ENCODE results near the gene KLHL36.

The KLHL36 gene

DNA sequence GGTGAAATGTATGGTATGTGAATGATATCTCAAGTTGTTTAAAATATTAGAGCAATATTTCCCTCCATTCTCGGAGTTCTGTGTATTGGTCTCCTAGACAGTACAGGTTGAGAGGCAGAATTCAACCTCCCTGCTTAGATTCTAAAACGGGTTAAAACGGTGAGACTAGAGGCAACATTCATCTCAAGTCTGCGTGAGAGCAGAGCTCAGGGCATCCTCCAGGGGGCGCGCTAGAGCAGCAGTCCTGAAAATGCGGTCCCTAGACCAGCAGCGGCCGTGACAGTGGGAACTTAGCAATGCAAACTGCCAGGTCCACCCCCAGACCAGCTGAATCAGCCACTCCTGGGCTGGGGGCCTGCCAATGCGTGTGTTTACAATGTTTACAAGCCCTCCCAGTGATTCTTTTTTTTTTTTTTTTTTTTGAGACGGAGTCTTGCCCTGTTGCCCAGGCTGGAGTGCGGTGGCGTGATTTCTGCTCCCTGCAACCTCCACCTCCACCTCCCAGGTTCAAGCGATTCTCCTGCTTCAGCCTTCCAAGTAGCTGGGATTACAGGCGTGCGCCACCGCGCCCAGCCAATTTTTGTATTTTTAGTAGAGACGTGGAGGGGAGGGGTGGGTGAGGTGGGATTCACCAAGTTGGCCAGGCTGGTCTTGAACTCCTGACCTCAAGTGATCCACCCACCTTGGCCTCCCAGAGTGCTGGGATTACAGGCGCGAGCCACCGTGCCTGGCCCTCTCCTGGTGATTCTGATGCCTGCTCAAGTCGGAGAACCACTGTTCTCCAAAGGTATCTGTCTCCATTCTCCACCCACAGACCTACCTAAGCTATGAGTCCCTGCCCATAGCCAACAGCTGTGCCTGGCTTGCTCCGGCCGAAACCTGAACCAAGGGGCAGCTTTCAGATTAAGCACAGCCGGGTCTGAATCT, 24.2 kb downstream of the KLHL36 start:
- TF ChIP-seq, protein P1, sequence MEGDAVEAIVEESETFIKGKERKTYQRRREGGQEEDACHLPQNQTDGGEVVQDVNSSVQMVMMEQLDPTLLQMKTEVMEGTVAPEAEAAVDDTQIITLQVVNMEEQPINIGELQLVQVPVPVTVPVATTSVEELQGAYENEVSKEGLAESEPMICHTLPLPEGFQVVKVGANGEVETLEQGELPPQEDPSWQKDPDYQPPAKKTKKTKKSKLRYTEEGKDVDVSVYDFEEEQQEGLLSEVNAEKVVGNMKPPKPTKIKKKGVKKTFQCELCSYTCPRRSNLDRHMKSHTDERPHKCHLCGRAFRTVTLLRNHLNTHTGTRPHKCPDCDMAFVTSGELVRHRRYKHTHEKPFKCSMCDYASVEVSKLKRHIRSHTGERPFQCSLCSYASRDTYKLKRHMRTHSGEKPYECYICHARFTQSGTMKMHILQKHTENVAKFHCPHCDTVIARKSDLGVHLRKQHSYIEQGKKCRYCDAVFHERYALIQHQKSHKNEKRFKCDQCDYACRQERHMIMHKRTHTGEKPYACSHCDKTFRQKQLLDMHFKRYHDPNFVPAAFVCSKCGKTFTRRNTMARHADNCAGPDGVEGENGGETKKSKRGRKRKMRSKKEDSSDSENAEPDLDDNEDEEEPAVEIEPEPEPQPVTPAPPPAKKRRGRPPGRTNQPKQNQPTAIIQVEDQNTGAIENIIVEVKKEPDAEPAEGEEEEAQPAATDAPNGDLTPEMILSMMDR (IDR thresholded peaks at IDR 0.05; ENCODE audit: borderline replicate concordance, control extremely low read depth, extremely low read depth, insufficient read depth, missing control alignments), result peak; percentile 95
- peak; percentile 90 for DNase-seq (ENCODE audit: low spot score)
- in situ Hi-C loops (cut with MboI; ENCODE audit: low sequenced_read_pairs, unreplicated experiment), result no loop called here

DNA sequence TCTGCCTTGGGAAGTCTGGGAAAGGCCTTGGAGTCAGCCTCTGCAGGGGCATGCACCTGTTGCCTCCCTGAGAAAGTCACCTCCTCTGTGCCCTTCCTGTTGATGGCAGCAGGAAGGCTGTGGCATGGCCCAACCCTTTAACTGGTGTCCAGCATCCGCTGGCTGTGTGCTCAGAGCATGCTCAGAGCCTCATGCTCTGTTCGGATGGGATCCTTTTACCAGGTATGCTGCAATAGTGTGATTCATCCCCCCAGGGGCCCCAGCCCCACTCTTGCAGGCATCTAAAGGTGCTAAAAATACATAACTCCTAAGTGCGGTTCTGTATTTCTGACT, 24.9 kb downstream of the KLHL36 start:
- peak; percentile 19 for DNase-seq (ENCODE audit: low spot score)
- TF ChIP-seq, protein P1 (IDR thresholded peaks at IDR 0.05; ENCODE audit: borderline replicate concordance, control extremely low read depth, extremely low read depth, insufficient read depth, missing control alignments), result no peak
- in situ Hi-C loops (cut with MboI; ENCODE audit: low sequenced_read_pairs, unreplicated experiment), result no loop called here

DNA sequence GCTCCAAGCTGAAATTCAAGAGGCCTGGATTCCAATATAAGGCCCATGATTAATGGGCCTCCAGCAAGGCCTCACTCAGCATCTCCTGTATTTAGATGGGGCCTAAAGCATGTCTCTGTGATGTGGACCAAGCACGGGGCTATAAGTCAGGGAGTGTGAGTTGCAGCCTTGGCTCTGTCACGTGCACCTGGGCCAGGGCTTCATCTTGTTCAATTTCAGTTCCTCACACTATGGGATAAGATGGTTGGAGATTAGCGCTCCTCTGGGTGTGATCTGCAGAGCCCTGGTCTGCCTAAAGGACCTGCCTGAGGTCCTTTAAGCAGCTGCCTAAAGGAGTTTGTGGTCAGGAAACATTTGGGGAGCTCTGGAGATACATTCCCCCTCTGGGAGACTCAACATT, 25.2 kb downstream of the KLHL36 start:
- TF ChIP-seq, protein P1 (IDR thresholded peaks at IDR 0.05; ENCODE audit: borderline replicate concordance, control extremely low read depth, extremely low read depth, insufficient read depth, missing control alignments), result no peak
- no peak for DNase-seq (ENCODE audit: low spot score)
- in situ Hi-C loops (cut with MboI; ENCODE audit: low sequenced_read_pairs, unreplicated experiment), result no loop called here

DNA sequence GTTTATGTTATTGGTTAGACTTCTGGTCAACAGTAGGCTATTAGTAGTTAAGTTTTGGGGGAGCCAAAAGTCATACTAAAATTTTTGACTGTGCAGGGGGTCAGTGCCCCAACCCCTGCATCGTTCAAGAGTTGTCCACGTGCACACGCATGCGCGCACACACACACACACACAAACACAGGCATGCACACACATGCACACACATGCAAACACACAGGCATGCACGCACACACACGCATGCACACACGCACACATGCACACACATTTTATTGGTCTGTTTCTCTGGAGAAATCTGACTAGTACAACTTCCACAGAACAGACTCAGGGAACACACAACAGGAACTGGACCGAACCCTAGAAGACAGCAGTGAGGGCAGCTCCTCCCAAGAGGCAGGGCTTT, 27.1 kb downstream of the KLHL36 start:
- in situ Hi-C loops (cut with MboI; ENCODE audit: low sequenced_read_pairs, unreplicated experiment), result no loop called here
- TF ChIP-seq, protein P1 (IDR thresholded peaks at IDR 0.05; ENCODE audit: borderline replicate concordance, control extremely low read depth, extremely low read depth, insufficient read depth, missing control alignments), result no peak
- DNase-seq (ENCODE audit: low spot score), result no peak

DNA sequence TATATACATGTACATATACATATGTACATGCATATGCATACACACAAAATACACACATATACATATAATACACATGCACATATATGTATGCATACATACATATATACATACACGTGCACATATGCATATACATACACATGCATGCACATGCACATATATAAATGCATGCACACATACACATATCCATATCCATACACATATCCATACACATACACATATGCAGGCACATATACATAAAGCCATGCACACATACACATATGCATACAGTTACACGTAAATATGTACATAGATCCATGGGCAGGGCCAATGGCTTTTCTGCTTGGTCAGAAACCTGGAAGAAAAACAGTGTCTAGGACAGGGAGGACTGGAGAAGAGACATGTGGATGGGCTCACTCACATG, 27.6 kb downstream of the KLHL36 start:
- in situ Hi-C loops (cut with MboI; ENCODE audit: low sequenced_read_pairs, unreplicated experiment), result no loop called here
- DNase-seq (ENCODE audit: low spot score), result no peak
- TF ChIP-seq, protein P1 (IDR thresholded peaks at IDR 0.05; ENCODE audit: borderline replicate concordance, control extremely low read depth, extremely low read depth, insufficient read depth, missing control alignments), result no peak

DNA sequence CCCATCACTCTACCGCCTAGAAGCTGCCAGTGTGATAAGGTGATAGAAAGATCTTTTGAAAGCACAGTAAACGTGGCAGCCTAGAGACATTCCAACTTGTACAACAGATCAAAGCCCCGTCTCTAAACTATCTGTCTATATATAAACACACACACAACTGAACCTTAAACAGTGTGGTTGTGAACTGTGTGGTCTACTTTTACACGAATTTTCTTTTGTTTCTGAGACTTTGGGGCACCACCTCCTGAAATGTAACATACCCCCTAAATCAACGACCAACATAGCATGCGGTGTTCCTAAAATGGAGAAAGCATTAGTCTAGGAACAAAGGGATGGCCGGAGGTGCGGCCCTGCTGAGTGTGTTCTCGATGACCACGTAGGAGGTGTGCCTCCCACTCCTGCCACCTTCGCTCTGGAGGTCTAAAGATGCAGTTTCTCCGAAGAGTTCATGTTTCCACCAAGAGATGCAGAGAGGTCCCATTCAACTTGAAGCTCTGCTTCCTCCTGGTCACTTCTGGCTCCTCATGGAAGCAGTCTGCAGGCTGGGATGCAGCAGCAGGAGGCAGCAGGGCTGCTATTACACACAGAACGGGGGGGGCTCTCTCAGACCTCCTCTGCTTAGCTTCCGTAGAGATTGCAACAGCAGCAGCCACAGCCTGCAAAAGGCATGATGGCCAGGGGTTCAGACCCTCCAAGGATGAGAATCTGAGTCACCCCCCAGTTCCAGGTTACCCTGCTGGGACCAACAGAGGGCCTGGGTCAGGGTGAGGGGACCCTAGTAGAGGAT, 28.9 kb downstream of the KLHL36 start:
- in situ Hi-C loops (cut with MboI; ENCODE audit: low sequenced_read_pairs, unreplicated experiment), result no loop called here
- DNase-seq (ENCODE audit: low spot score), result no peak
- TF ChIP-seq, protein P1 (IDR thresholded peaks at IDR 0.05; ENCODE audit: borderline replicate concordance, control extremely low read depth, extremely low read depth, insufficient read depth, missing control alignments), result no peak
